Measurements from ENCODE around the gene CAPN12.

DNA sequence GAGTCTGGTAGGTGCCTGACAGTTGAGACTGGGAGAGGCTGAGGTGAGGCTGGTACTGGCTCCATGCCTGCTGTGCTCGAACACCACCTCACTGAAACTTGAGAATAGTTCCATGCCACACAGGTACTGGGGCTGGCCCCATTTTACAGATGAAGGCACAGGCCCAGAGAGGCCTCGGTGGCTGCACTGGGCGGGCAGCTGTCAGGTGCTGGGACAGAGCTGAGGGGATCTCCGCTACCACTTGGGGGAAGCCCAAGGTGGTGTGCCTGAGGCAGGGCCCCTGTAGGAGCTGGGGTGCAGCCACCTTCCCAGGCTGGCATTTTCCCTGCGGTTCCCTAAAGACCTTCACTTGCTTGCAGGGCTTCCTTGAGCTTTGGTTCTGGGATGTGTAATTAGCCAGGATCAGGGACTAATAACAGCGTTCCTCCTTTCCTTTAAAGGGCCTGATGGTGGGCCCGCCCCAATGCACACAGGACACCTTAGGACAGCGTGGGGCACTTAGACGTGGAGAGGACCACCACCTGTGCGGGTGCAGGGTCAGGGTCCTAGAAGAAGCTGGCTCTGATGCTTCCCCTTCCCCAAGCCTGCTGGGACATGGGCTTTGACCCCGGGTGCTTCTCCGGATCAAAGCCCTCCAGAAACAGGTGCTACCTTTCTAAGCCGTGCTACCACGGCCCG is 23.6 kb downstream of the CAPN12 start:
- TF ChIP-seq, protein P1, sequence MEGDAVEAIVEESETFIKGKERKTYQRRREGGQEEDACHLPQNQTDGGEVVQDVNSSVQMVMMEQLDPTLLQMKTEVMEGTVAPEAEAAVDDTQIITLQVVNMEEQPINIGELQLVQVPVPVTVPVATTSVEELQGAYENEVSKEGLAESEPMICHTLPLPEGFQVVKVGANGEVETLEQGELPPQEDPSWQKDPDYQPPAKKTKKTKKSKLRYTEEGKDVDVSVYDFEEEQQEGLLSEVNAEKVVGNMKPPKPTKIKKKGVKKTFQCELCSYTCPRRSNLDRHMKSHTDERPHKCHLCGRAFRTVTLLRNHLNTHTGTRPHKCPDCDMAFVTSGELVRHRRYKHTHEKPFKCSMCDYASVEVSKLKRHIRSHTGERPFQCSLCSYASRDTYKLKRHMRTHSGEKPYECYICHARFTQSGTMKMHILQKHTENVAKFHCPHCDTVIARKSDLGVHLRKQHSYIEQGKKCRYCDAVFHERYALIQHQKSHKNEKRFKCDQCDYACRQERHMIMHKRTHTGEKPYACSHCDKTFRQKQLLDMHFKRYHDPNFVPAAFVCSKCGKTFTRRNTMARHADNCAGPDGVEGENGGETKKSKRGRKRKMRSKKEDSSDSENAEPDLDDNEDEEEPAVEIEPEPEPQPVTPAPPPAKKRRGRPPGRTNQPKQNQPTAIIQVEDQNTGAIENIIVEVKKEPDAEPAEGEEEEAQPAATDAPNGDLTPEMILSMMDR (conservative IDR thresholded peaks at IDR 0.05), result no peak
- TF ChIP-seq EZH2 (IDR thresholded peaks at IDR 0.05; ENCODE audit: low read depth), result no peak

All from PC-9 (cell line).